Ascending aorta (tissue), 2 donors: ENCODE results near the gene CMIP. TPM values are rescaled to one million over a fixed set of nuclear protein-coding genes. Genes with fewer than 3 reads are reported as not detected.
A peak's percentile ranks its signal among the peaks of the same experiment; 100 is the strongest.
"Not testable (repeated sequence)": the region's sequence is repeated elsewhere in the genome, so short reads cannot be mapped to it uniquely, and the experiment has no call there.

Source experiments
- DNase-seq, 2 donors: peaks; one replicate each; pipeline ENCODE4 v3.0.0-alpha.2; 2019; ENCODE audit warnings: low spot score in 2 of 2
- H3K27ac ChIP-seq, 2 donors: fragments of 200-600 bp; sonication (generic); one replicate each; pipeline ENCODE4 v1.5.1; 2016 to 2017; ENCODE audit warnings: mild to moderate bottlenecking in 1 of 2
- H3K27me3 ChIP-seq: fragments of 200-600 bp; sonication (generic); one replicate; pipeline ENCODE4 v1.5.1; 2017
- H3K36me3 ChIP-seq, 2 donors: fragments of 200-600 bp; sonication (generic); one replicate each; pipeline ENCODE4 v1.5.1; 2016
- H3K4me1 ChIP-seq, 2 donors: fragments of 200-600 bp; sonication (generic); one replicate each; pipeline ENCODE4 v1.5.1; 2016 to 2017; ENCODE audit warnings: mild to moderate bottlenecking in 1 of 2
- H3K4me3 ChIP-seq, 2 donors: fragments of 200-600 bp; sonication (generic); one replicate each; pipeline ENCODE4 v1.5.1; 2016 to 2017; ENCODE audit warnings: mild to moderate bottlenecking in 1 of 2
- H3K9me3 ChIP-seq, 2 donors: fragments of 200-600 bp; sonication (generic); one replicate each; pipeline ENCODE4 v1.5.1; 2016
- CTCF ChIP-seq, 3 experiments: fragments of 200-600 bp in 2 of 3; fragments of 450-650 bp in 1 of 3; sonication (generic) in 2 of 3; IDR thresholded peaks; one replicate each; pipeline ENCODE4 v1.5.1; 2016 to 2019; ENCODE audit warnings: antibody characterized with exemption in 3 of 3, mild to moderate bottlenecking in 1 of 3, moderate library complexity in 1 of 3
- intact Hi-C: fragments of 100-400 bp; cut with DNase I; formaldehyde crosslinking; loops from one replicate; pipeline ENCODE4 v1.15.1; 2023
- total RNA-seq: library from RNA; depleted of rRNA; stranded (reverse); fragments of >200 nt; gene quantifications from one replicate; pipeline ENCODE4 v1.1.0, GENCODE V29; 2016

The CMIP gene
- total RNA-seq, 1 donor from 2014 or later, result 110 TPM

GRCh38 chr16:81399909-81400308 is 44.7 kb upstream of the CMIP start:
- Histone ChIP-seq H3K27me3 (no peaks in the 10 kb centered on the region), H3K27ac (no peak overlapping the region), H3K36me3 (no peaks in the 10 kb centered on the region), H3K4me3 (no peak overlapping the region), H3K4me1 (peaks cover 0 to 4% of the 10 kb centered on the region in 2 donors), H3K9me3 (peaks cover 0 to 5% of the 10 kb centered on the region in 2 donors)
- intact Hi-C loops, result no loop called here
- no peak for DNase-seq
- TF ChIP-seq CTCF (IDR thresholded peaks at IDR 0.05), result no peak

GRCh38 chr16:81401035-81401950 is 43.3 kb upstream of the CMIP start:
- intact Hi-C loops, result no loop called here
- Histone ChIP-seq H3K4me1 (peaks cover 0 to 4% of the 10 kb centered on the region in 2 donors), H3K9me3 (peaks cover 0 to 5% of the 10 kb centered on the region in 2 donors), H3K36me3 (no peaks in the 10 kb centered on the region), H3K4me3 (no peak overlapping the region), H3K27ac (no peak overlapping the region), H3K27me3 (no peaks in the 10 kb centered on the region)
- no peak for TF ChIP-seq CTCF (IDR thresholded peaks at IDR 0.05)
- DNase-seq, result peak in 1 of 2 donors; percentile 69

- H3K9me3 ChIP-seq, result peaks cover 0 to 5% of the 10 kb centered on the region in 2 donors
- H3K36me3 ChIP-seq, result no peaks in the 10 kb centered on the region
- DNase-seq, result no peak
- no peaks in the 10 kb centered on the region for H3K27me3 ChIP-seq
- no peak overlapping the region for H3K27ac ChIP-seq
- intact Hi-C loops, result loop anchor here (1.0 kb wide), 2 partner anchors 320 to 335 kb away; no protein-coding TSS in a partner anchor
- H3K4me1 ChIP-seq, result peaks cover 0 to 4% of the 10 kb centered on the region in 2 donors
- no peak for TF ChIP-seq CTCF (IDR thresholded peaks at IDR 0.05)
- H3K4me3 ChIP-seq, result no peak overlapping the region
These were observed 41.4 kb upstream of the CMIP start for GRCh38 chr16:81403208-81403600.

DNA sequence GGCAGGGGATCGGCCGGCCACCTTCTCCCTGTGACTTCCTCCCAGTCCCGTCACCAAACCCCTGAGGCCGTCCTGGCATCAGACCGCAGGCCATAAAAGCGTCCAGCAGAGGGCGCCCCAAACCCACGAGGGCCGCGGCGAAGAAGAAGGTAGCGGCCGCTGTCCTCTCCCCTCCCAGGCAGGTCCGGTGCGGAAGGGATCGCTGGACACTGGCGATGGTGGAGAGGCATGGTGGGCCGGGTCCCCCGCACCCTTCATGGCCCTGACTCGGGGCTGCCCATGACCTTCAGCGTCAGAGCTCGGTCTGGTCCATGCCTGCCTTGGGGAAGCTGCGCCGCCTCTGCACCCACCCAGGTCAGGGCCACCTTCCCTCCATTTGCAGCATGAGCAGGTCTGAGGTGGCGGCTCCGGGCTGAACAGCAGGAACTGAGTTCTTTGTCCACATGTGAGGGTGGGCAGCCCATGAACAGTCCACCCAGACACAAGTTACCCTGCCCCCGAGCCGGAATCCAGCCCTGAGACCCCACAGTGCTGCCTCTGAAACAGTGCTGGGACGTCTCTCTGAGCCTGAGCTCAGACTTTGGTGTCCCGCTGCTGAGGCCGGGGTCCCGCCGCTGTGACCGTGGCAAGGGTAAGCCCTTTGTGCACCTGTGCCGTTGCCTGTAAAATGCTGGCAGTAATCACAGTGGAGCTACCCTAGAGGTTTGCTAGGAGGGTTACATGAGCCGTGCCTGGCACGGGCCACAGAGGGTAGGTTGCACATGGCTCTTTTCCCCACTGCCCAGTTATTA is 40.8 kb upstream of the CMIP start:
- Histone ChIP-seq H3K36me3 (no peaks in the 10 kb centered on the region), H3K27me3 (no peaks in the 10 kb centered on the region), H3K4me1 (peaks cover 0 to 4% of the 10 kb centered on the region in 2 donors), H3K4me3 (peak overlapping the region; percentile 17 to 40), H3K27ac (no peak overlapping the region), H3K9me3 (peaks cover 0 to 5% of the 10 kb centered on the region in 2 donors)
- DNase-seq, result peak; percentile 26 to 90
- intact Hi-C loops, result loop anchor here (1.0 kb wide), 2 partner anchors 320 to 335 kb away; no protein-coding TSS in a partner anchor
- TF ChIP-seq CTCF (IDR thresholded peaks at IDR 0.05), result peak; percentile 92 to 98 (median 93)

DNA sequence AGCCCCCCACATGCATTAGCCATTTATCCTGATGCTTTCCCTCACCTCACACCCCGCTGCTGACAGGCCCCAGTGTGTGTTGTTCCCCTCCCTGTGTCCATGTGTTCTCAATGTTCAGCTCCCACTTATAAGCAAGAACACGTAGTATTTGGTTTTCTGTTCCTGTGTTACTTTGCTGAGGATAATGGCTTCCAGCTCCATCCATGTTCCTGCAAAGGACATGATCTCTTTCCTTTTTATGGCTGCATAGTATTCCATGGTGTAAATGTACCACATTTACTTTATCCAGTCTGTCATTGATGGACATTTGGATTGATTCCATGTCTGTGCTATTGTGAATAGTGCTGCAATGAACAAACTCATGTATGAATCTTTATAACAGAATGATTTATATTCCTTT is 39.6 kb upstream of the CMIP start:
- H3K4me3 ChIP-seq, H3K9me3 ChIP-seq, DNase-seq, H3K36me3 ChIP-seq, H3K27ac ChIP-seq, H3K27me3 ChIP-seq, intact Hi-C loops, H3K4me1 ChIP-seq: not testable (repeated sequence)
